AG10803 (cell line): ENCODE results near the gene OR2B6.
"Not testable (repeated sequence)": the region's sequence is repeated elsewhere in the genome, so short reads cannot be mapped to it uniquely, and the experiment has no call there.

Experiments
- DNase-seq: peaks from one replicate; pipeline ENCODE4 v3.0.0; 2010; ENCODE audit warnings: low read depth
- H3K4me3 ChIP-seq: 2 replicates; pipeline ENCODE4 v1.5.1; 2011; ENCODE audit warnings: mild to moderate bottlenecking, low read length, control low read depth
- TF ChIP-seq, protein P1 (sequence below): conservative IDR thresholded peaks from 2 replicates; pipeline ENCODE4 v1.5.1; 2011; ENCODE audit warnings: mild to moderate bottlenecking, low read length, control low read depth, inconsistent platforms

OR2B6 gene

DNA sequence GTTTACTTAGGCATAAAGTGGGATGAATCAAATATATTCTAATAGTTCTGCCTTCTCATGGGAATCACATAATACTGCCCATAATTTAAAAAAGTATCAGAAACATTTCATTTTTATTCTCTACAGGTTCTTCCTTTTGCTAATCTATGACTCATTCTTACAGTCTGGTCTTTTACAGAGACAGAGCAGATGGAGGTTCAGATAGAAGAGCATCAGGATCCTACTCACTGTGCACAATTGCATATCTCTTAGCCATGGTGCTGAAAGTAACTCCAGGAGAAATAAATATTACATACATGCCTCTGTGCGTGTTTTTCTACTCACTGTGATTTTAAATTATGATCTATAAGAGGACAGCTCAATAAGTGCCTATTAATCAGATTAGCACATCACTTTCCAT, 16.3 kb upstream of the OR2B6 start:
- H3K4me3 ChIP-seq = no peak overlapping the region
- no peak for DNase-seq
- TF ChIP-seq, protein P1, sequence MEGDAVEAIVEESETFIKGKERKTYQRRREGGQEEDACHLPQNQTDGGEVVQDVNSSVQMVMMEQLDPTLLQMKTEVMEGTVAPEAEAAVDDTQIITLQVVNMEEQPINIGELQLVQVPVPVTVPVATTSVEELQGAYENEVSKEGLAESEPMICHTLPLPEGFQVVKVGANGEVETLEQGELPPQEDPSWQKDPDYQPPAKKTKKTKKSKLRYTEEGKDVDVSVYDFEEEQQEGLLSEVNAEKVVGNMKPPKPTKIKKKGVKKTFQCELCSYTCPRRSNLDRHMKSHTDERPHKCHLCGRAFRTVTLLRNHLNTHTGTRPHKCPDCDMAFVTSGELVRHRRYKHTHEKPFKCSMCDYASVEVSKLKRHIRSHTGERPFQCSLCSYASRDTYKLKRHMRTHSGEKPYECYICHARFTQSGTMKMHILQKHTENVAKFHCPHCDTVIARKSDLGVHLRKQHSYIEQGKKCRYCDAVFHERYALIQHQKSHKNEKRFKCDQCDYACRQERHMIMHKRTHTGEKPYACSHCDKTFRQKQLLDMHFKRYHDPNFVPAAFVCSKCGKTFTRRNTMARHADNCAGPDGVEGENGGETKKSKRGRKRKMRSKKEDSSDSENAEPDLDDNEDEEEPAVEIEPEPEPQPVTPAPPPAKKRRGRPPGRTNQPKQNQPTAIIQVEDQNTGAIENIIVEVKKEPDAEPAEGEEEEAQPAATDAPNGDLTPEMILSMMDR = no peak

DNA sequence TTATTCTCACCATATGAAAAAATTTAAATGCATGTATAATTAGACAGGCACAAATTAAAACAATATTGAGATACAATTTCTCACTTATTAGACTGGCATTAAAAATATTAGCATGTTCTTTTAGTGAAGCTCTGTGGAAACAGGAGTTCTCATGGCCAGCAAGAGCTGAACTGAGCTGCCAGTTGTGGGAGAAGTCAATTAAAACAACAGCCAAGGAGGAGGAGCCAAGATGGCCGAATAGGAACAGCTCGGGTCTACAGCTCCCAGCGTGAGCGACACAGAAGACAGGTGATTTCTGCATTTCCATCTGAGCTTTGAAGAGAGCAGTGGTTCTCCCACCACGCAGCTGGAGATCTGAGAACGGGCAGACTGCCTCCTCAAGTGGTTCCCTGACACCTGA, 14.0 kb upstream of the OR2B6 start:
- not testable (repeated sequence) for DNase-seq, H3K4me3 ChIP-seq

DNA sequence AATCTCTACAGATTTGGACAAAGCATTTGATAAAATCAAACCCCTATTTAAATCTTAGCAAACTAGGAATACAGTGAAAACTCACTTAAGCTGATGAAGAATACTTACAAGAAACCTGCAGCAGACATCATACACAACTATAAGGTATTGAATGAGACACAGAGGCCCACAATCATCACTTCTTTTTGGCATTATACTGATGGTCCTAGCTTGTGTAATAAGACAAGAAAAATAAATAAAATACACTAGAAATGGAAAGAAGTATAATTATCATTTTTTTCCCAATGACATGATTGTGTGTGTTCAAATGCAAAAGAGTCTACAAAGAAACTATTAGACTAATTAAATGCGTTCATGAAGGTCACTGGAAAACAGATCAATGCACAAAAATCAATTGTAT, 8.8 kb upstream of the OR2B6 start:
- DNase-seq = no peak
- TF ChIP-seq, protein P1 = no peak
- H3K4me3 ChIP-seq = no peak overlapping the region

DNA sequence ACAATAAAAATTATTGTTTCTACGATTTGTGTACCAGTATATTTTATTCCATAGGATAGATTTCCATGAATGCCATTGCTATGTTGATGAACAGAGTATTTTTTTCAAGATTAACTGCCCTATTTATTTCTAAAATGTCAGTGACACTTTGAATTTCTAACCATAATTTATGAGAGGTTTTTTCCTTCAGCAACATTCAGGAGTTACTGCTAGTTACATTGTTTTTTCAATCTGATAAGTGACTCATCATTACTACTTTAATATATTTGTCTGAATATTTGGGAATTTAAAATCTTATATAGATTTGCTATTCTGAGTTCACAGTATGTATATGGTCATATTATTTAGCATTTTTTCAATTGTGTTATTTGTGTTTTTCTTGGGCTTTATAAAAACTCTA, 6.0 kb upstream of the OR2B6 start:
- no peak for DNase-seq
- H3K4me3 ChIP-seq = no peak overlapping the region
- TF ChIP-seq, protein P1 = no peak

DNA sequence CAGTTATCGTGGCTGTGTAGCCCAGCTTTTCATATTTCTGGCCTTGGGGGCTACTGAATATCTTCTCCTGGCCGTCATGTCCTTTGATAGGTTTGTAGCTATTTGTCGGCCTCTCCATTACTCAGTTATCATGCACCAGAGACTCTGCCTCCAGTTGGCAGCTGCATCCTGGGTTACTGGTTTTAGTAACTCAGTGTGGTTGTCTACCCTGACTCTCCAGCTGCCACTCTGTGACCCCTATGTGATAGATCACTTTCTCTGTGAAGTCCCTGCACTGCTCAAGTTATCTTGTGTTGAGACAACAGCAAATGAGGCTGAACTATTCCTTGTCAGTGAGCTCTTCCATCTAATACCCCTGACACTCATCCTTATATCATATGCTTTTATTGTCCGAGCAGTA, 475 bp downstream of the OR2B6 start:
- TF ChIP-seq, protein P1 = no peak
- no peak for DNase-seq

DNA sequence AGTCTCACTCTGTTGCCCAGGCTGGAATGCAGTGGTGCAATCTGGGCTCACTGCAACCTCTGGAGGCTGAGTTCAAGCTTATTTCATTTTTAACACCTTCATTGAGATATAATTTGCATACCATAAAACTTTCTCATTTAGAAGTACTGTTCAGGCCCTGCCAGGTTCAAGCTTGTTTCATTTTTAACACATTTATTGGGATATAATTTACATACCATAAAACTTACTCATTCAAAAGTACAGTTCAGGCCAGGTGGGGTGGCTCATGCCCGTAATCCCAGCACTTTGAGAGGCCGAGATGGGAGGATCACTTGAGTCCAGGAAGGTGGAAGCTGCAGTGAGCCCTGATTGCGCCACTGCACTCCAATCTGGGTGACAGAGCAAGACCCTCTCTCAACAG, 5.5 kb downstream of the OR2B6 start:
- no peak for DNase-seq
- TF ChIP-seq, protein P1 = no peak
- no peak overlapping the region for H3K4me3 ChIP-seq

More for the DNA sequence above, 475 bp downstream of the OR2B6 start:
- H3K4me3 ChIP-seq = no peak overlapping the region

DNA sequence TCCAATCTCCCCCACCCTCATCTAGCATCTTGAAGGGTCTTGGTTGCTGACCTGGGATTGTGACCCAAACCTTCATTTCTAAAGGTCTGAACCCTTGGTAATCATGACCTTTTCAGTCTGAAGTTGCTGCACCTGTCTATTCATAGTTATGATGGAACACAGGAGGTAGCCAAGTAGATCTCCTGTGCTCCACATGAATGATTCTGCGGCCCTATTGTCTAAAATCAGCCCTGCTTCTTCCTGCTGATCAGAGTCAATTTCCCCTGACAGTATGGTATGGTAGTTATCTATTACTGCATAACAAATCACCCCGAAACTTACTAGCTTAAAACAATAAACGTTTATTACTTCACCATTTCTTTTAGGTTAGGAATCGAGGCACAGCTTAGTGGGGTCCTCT, 9.0 kb downstream of the OR2B6 start:
- no peak overlapping the region for H3K4me3 ChIP-seq
- no peak for DNase-seq
- TF ChIP-seq, protein P1 = no peak

DNA sequence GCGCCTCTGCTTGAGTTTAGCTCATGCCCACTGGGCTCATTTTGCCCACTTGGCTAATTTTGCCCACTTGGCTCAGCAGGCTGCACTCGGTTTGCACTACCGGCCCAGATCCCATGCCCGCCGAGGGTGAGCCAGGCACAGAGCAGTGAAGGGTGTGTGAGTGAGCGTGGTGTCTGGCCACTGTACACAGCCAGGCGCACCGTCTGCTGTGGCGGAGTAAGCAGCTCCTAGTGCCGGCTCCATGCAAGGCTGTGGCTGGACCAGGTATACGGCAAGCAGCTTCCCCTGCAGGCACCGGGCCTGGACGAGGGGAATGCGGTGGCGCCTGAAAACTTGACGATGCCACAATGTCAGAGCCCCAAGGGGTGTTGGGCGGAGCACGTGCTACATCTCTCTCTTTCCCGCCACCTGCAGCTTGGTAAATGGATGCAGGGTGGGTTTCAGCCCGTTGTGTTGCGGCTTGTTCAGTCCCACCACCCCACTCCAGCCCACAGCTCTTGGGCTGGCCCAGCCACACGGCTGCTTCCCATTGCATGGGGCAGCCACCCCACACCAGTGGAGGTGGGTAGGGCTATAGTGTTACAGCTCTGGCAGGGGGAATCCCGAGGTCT, 9.9 kb downstream of the OR2B6 start:
- DNase-seq = no peak
- TF ChIP-seq, protein P1 = no peak
- no peak overlapping the region for H3K4me3 ChIP-seq
